Testis (tissue), 3 donors: ENCODE data around the gene RNF222. TPM values are rescaled to one million over a fixed set of nuclear protein-coding genes. Genes with fewer than 3 reads are reported as not detected.
A peak's percentile ranks its signal among the peaks of the same experiment; 100 is the strongest.
"Not testable (repeated sequence)": the region's sequence is repeated elsewhere in the genome, so short reads cannot be mapped to it uniquely, and the experiment has no call there.

Experiments
- DNase-seq: peaks from one replicate; pipeline ENCODE4 v3.0.0-alpha.2; 2019
- H3K27ac ChIP-seq, 2 donors: fragments of 200-600 bp; sonication (generic); one replicate each; pipeline ENCODE4 v1.5.1; 2019
- H3K27me3 ChIP-seq: fragments of 200-600 bp; sonication (generic); one replicate; pipeline ENCODE4 v1.5.1; 2019
- H3K36me3 ChIP-seq: fragments of 200-600 bp; sonication (generic); one replicate; pipeline ENCODE4 v1.5.1; 2017; ENCODE audit warnings: low read depth; ENCODE audit errors: missing control alignments
- H3K4me1 ChIP-seq: fragments of 200-600 bp; sonication (generic); one replicate; pipeline ENCODE4 v1.5.1; 2019
- H3K4me3 ChIP-seq, 2 donors: fragments of 200-600 bp; sonication (generic); one replicate each; pipeline ENCODE4 v1.5.1; 2017 to 2019
- H3K9me3 ChIP-seq: fragments of 200-600 bp; sonication (generic); one replicate; pipeline ENCODE4 v1.5.1; 2017
- POLR2A ChIP-seq: fragments of 450-650 bp; IDR thresholded peaks from one replicate; pipeline ENCODE4 v1.6.1; 2017; ENCODE audit warnings: antibody characterized with exemption, mild to moderate bottlenecking, moderate library complexity
- WGBS, 2 donors: methylation state at CpG; one replicate each; pipeline ENCODE4 v1.1.5; 2018; 5-methylcytosine and 5-hydroxymethylcytosine counted together
- intact Hi-C: fragments of 100-400 bp; cut with DNase I; formaldehyde crosslinking; loops from one replicate; pipeline ENCODE4 v1.15.1; 2023; ENCODE audit warnings: low total_unique reads
- polyA plus RNA-seq: library from polyadenylated mRNA; stranded (reverse); fragments of 350-450 nt; fragmentation: Illumina TruSeq; extraction: RNeasy Lipid Tissue Mini Kit (QIAGEN cat#74804); gene quantifications from one replicate; pipeline ENCODE4 v1.2.3, GENCODE V29; 2014; ENCODE audit warnings: low read depth, low replicate concordance; ENCODE audit not compliant: insufficient read depth
- total RNA-seq, 2 donors: library from RNA; depleted of rRNA; stranded (reverse); fragments of >200 nt; gene quantifications; one replicate each; pipeline ENCODE4 v1.2.3, GENCODE V29; 2016
- TF ChIP-seq, protein P1 (sequence below), 3 experiments: fragments of 450-650 bp in 2 of 3; fragments of 200-600 bp in 1 of 3; sonication (generic) in 1 of 3; IDR thresholded peaks; one replicate each; pipeline ENCODE4 v1.5.1; 2016 to 2019; ENCODE audit warnings: antibody characterized with exemption in 3 of 3, mild to moderate bottlenecking in 2 of 3, moderate library complexity in 1 of 3

RNF222 gene
- total and polyA plus RNA-seq, 3 donors from 2014 or later: 0.06 TPM; not detected in 2

DNA sequence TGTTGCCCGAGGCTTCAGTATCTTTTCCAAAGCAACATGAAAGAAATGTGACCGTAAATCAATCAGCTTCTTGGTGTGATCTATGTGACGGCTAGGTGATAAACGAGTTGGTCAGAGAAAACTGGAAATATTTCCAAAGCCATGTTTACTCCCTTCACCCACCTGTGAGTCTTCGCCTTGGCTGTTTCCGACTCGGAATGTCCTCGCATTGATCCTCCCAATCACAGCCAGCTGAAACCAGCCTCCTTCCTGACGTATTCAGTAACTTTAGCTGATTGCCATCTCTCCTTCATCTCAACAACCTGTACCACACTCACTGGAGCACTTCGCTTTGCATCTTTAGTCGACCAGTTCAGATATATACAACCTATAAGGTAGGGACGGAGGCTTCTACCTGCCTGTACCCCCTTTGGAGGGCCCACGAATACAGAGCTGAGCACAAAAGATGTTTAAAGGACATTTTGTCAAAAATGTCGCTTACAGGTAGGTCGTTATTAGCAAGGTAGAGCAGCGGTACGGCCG lies 21.8 kb downstream of the RNF222 start:
- peak overlapping the region; percentile 75 to 91 for H3K27ac ChIP-seq
- DNase-seq: no peak
- H3K4me1 ChIP-seq: peaks cover 20% of the 10 kb centered on the region
- TF ChIP-seq POLR2A: no peak
- TF ChIP-seq, protein P1, sequence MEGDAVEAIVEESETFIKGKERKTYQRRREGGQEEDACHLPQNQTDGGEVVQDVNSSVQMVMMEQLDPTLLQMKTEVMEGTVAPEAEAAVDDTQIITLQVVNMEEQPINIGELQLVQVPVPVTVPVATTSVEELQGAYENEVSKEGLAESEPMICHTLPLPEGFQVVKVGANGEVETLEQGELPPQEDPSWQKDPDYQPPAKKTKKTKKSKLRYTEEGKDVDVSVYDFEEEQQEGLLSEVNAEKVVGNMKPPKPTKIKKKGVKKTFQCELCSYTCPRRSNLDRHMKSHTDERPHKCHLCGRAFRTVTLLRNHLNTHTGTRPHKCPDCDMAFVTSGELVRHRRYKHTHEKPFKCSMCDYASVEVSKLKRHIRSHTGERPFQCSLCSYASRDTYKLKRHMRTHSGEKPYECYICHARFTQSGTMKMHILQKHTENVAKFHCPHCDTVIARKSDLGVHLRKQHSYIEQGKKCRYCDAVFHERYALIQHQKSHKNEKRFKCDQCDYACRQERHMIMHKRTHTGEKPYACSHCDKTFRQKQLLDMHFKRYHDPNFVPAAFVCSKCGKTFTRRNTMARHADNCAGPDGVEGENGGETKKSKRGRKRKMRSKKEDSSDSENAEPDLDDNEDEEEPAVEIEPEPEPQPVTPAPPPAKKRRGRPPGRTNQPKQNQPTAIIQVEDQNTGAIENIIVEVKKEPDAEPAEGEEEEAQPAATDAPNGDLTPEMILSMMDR (IDR thresholded peaks at IDR 0.05): no peak
- WGBS, 2 donors: 6 to 8% methylated on average over 18 of the region's 18 CpGs
- H3K4me3 ChIP-seq: peak overlapping the region; percentile 70 to 90
- intact Hi-C loops: no loop called here
- H3K36me3 ChIP-seq: no peaks in the 10 kb centered on the region
- no peaks in the 10 kb centered on the region for H3K9me3 ChIP-seq
- no peaks in the 10 kb centered on the region for H3K27me3 ChIP-seq

- H3K36me3 ChIP-seq, H3K27ac ChIP-seq, DNase-seq, H3K9me3 ChIP-seq, H3K27me3 ChIP-seq, intact Hi-C loops: not testable (repeated sequence)
- Histone ChIP-seq H3K4me3 (peak overlapping the region in 1 of 2 donors; percentile 0), H3K4me1 (peaks cover 18% of the 10 kb centered on the region)
- 60 to 76% methylated on average over 7 to 26 of the region's 26 CpGs for WGBS, 2 donors
Measured at GRCh38 chr17:8373856-8374255, 23.8 kb downstream of the RNF222 start.

GRCh38 chr17:8372422-8372821 lies 25.2 kb downstream of the RNF222 start:
- Histone ChIP-seq H3K27me3 (no peaks in the 10 kb centered on the region), H3K9me3 (no peaks in the 10 kb centered on the region), H3K4me3 (no peak overlapping the region), H3K27ac (no peak overlapping the region), H3K36me3 (no peaks in the 10 kb centered on the region), H3K4me1 (peaks cover 13% of the 10 kb centered on the region)
- TF ChIP-seq POLR2A: no peak
- TF ChIP-seq, protein P1 (IDR thresholded peaks at IDR 0.05): no peak
- no peak for DNase-seq
- intact Hi-C loops: no loop called here
- 88% methylated on average over 7 of the region's 7 CpGs for WGBS, 2 donors

- Histone ChIP-seq H3K36me3 (no peaks in the 10 kb centered on the region), H3K4me1 (peaks cover 8% of the 10 kb centered on the region), H3K4me3 (no peak overlapping the region), H3K27me3 (no peaks in the 10 kb centered on the region), H3K27ac (no peak overlapping the region), H3K9me3 (no peaks in the 10 kb centered on the region)
- DNase-seq: no peak
- intact Hi-C loops: no loop called here
- TF ChIP-seq POLR2A: no peak
- TF ChIP-seq, protein P1 (IDR thresholded peaks at IDR 0.05): no peak
- 69 to 80% methylated on average over 4 of the region's 4 CpGs for WGBS, 2 donors
Measured at GRCh38 chr17:8371786-8372185, 25.8 kb downstream of the RNF222 start.

- H3K36me3 ChIP-seq: no peaks in the 10 kb centered on the region
- no peak overlapping the region for H3K4me3 ChIP-seq
- H3K4me1 ChIP-seq: no peaks in the 10 kb centered on the region
- intact Hi-C loops: no loop called here
- DNase-seq: no peak
- H3K27ac ChIP-seq: no peak overlapping the region
- no peaks in the 10 kb centered on the region for H3K27me3 ChIP-seq
- H3K9me3 ChIP-seq: no peaks in the 10 kb centered on the region
- WGBS, 2 donors: 90 to 97% methylated on average over 8 of the region's 8 CpGs
- TF ChIP-seq POLR2A: no peak
- TF ChIP-seq, protein P1 (IDR thresholded peaks at IDR 0.05): no peak
Measured at GRCh38 chr17:8369944-8370343, 27.7 kb downstream of the RNF222 start.
